ENCODE results near the gene PPFIA2.

PPFIA2 gene

GRCh38 chr12:81417056-81417455 lies 342.1 kb downstream of the PPFIA2 start:
- no peak for DNase-seq

GRCh38 chr12:81416571-81416970 lies 342.6 kb downstream of the PPFIA2 start:
- no peak for DNase-seq

GRCh38 chr12:81414441-81414840 lies 344.7 kb downstream of the PPFIA2 start:
- DNase-seq, result no peak

GRCh38 chr12:81412940-81413339 lies 346.2 kb downstream of the PPFIA2 start:
- no peak for DNase-seq

GRCh38 chr12:81403348-81403747 lies 355.8 kb downstream of the PPFIA2 start:
- DNase-seq, result no peak

- no peak for DNase-seq
Observed at GRCh38 chr12:81401241-81401640, 357.9 kb downstream of the PPFIA2 start.

GRCh38 chr12:81400024-81400423 lies 359.1 kb downstream of the PPFIA2 start:
- DNase-seq, result no peak

GRCh38 chr12:81395431-81395830 lies 363.7 kb downstream of the PPFIA2 start:
- DNase-seq, result no peak

GRCh38 chr12:81389550-81390099 lies 369.5 kb downstream of the PPFIA2 start:
- no peak for DNase-seq

GRCh38 chr12:81386101-81386500 lies 373.0 kb downstream of the PPFIA2 start:
- DNase-seq, result no peak

GRCh38 chr12:81381951-81382350 lies 377.2 kb downstream of the PPFIA2 start:
- DNase-seq, result no peak

- DNase-seq, result no peak
Observed at GRCh38 chr12:81378601-81379285, 380.4 kb downstream of the PPFIA2 start.

- DNase-seq, result no peak
Observed at GRCh38 chr12:81377771-81378170, 381.4 kb downstream of the PPFIA2 start.

GRCh38 chr12:81375969-81376368 lies 383.2 kb downstream of the PPFIA2 start:
- no peak for DNase-seq

- no peak for DNase-seq
Observed at GRCh38 chr12:81370456-81370855, 388.7 kb downstream of the PPFIA2 start.

GRCh38 chr12:81369175-81369574 lies 390.0 kb downstream of the PPFIA2 start:
- no peak for DNase-seq

- no peak for DNase-seq
Observed at GRCh38 chr12:81365284-81365683, 393.9 kb downstream of the PPFIA2 start.

- no peak for DNase-seq
Observed at GRCh38 chr12:81360916-81361315, 398.2 kb downstream of the PPFIA2 start.

- DNase-seq, result no peak
Observed at GRCh38 chr12:81359736-81360135, 399.4 kb downstream of the PPFIA2 start.

- no peak for DNase-seq
Observed at GRCh38 chr12:81354327-81354932, 404.7 kb downstream of the PPFIA2 start.

GRCh38 chr12:81350309-81350708 lies 408.8 kb downstream of the PPFIA2 start:
- no peak for DNase-seq

- DNase-seq, result no peak
Observed at GRCh38 chr12:81347404-81347803, 411.7 kb downstream of the PPFIA2 start.

- no peak for DNase-seq
Observed at GRCh38 chr12:81340910-81341309, 418.2 kb downstream of the PPFIA2 start.

GRCh38 chr12:81339071-81339470 lies 420.1 kb downstream of the PPFIA2 start:
- DNase-seq, result no peak

GRCh38 chr12:81337886-81338285 lies 421.3 kb downstream of the PPFIA2 start:
- DNase-seq, result no peak

Measured in CD4-positive, alpha-beta T cell treated with Interleukin-4 for 1 hour (primary cell).